DOHH2 (cell line): ENCODE data around the gene ANKS1B.

ENCODE experiments used
- H3F3A ChIP-seq: fragments of 200-600 bp; sonication (generic), shearing (Covaris generic); 2 replicates; pipeline ENCODE4 v1.6.0; 2016; ENCODE audit warnings: antibody characterized with exemption, mild to moderate bottlenecking; ENCODE audit not compliant: control insufficient read depth, insufficient read depth
- H3K27ac ChIP-seq: fragments of 200-600 bp; sonication (generic); 2 replicates; pipeline ENCODE4 v1.5.1; 2014; ENCODE audit warnings: low read depth, mild to moderate bottlenecking, low read length, moderate library complexity
- H3K27me3 ChIP-seq: fragments of 200-600 bp; sonication (generic); 2 replicates; pipeline ENCODE4 v1.6.1; 2014; ENCODE audit warnings: mild to moderate bottlenecking, low read length, mixed read lengths; ENCODE audit not compliant: control insufficient read depth
- H3K36me3 ChIP-seq: fragments of 200-600 bp; sonication (generic); 2 replicates; pipeline ENCODE4 v1.6.1; 2014; ENCODE audit warnings: mild to moderate bottlenecking, low read length, moderate library complexity, mixed read lengths; ENCODE audit not compliant: control insufficient read depth
- H3K4me1 ChIP-seq: fragments of 200-600 bp; sonication (generic); 2 replicates; pipeline ENCODE4 v1.6.1; 2014; ENCODE audit warnings: mild to moderate bottlenecking, low read length, mixed read lengths; ENCODE audit not compliant: control insufficient read depth
- H3K4me2 ChIP-seq: fragments of 200-600 bp; sonication (generic); 2 replicates; pipeline ENCODE4 v1.6.0; 2014; ENCODE audit warnings: mild to moderate bottlenecking, low read length, moderate library complexity
- H3K4me3 ChIP-seq: fragments of 200-600 bp; sonication (generic); 2 replicates; pipeline ENCODE4 v1.5.1; 2014; ENCODE audit warnings: mild to moderate bottlenecking, low read length, mixed read lengths
- H3K79me2 ChIP-seq: fragments of 200-600 bp; sonication (generic); 2 replicates; pipeline ENCODE4 v1.6.1; 2014; ENCODE audit warnings: mild to moderate bottlenecking, low read length, mixed read lengths; ENCODE audit not compliant: control insufficient read depth
- H3K9me2 ChIP-seq: fragments of 200-600 bp; sonication (generic); replicated peaks from 2 replicates; pipeline ENCODE4 v1.6.1; 2014; ENCODE audit warnings: mild to moderate bottlenecking, low read length, mixed read lengths; ENCODE audit not compliant: control insufficient read depth
- H3K9me3 ChIP-seq: fragments of 200-600 bp; sonication (generic); 2 replicates; pipeline ENCODE4 v1.6.1; 2014; ENCODE audit warnings: antibody characterized with exemption, low read length, mixed read lengths; ENCODE audit not compliant: control insufficient read depth, insufficient read depth
- H4K20me1 ChIP-seq: fragments of 200-600 bp; sonication (generic); 2 replicates; pipeline ENCODE4 v1.6.0; 2014; ENCODE audit warnings: low read depth, mild to moderate bottlenecking, antibody characterized with exemption, low read length, moderate library complexity; ENCODE audit not compliant: control insufficient read depth, insufficient read depth
- CTCF ChIP-seq: fragments of 200-600 bp; sonication (generic); IDR thresholded peaks from one replicate; pipeline ENCODE4 v1.5.1; 2014; ENCODE audit warnings: antibody characterized with exemption, mild to moderate bottlenecking, low read depth, low read length; ENCODE audit not compliant: poor library complexity, severe bottlenecking
- EZH2phosphoT487 ChIP-seq: fragments of 200-600 bp; sonication (generic); IDR thresholded peaks from 2 replicates; pipeline ENCODE4 v1.6.1; 2017; ENCODE audit warnings: borderline replicate concordance, mild to moderate bottlenecking, antibody characterized with exemption, low read length, moderate library complexity, mixed read lengths

ANKS1B gene

GRCh38 chr12:98911396-98911795 lies 1073.3 kb downstream of the ANKS1B start:
- Histone ChIP-seq H3K79me2 (no peaks in the 10 kb centered on the region), H3K4me3 (no peak overlapping the region), H3K36me3 (no peaks in the 10 kb centered on the region), H3K27ac (no peak overlapping the region), H3K4me2 (no peak overlapping the region), H3K27me3 (no peaks in the 10 kb centered on the region), H4K20me1 (no peaks in the 10 kb centered on the region), H3K9me2 (no peaks in the 10 kb centered on the region), H3K9me3 (no peaks in the 10 kb centered on the region), H3F3A (no peaks in the 10 kb centered on the region), H3K4me1 (no peaks in the 10 kb centered on the region)
- TF ChIP-seq CTCF = no peak
- TF ChIP-seq EZH2phosphoT487 = no peak

- no peak for TF ChIP-seq CTCF
- TF ChIP-seq EZH2phosphoT487 = no peak
- H3F3A ChIP-seq = no peaks in the 10 kb centered on the region
These were observed 1075.0 kb downstream of the ANKS1B start for GRCh38 chr12:98909746-98910145.

GRCh38 chr12:98908866-98909265 lies 1075.9 kb downstream of the ANKS1B start:
- Histone ChIP-seq H3K9me2 (no peaks in the 10 kb centered on the region), H3K4me3 (no peak overlapping the region), H3K27ac (no peak overlapping the region), H3K27me3 (no peaks in the 10 kb centered on the region), H3K4me2 (no peak overlapping the region), H4K20me1 (no peaks in the 10 kb centered on the region), H3K9me3 (no peaks in the 10 kb centered on the region), H3F3A (no peaks in the 10 kb centered on the region), H3K36me3 (no peaks in the 10 kb centered on the region), H3K4me1 (no peaks in the 10 kb centered on the region), H3K79me2 (no peaks in the 10 kb centered on the region)
- no peak for TF ChIP-seq CTCF

More at GRCh38 chr12:98909746-98910145, 1075.0 kb downstream of the ANKS1B start:
- Histone ChIP-seq H3K27me3 (no peaks in the 10 kb centered on the region), H3K4me2 (no peak overlapping the region), H4K20me1 (no peaks in the 10 kb centered on the region), H3K36me3 (no peaks in the 10 kb centered on the region), H3K4me3 (no peak overlapping the region), H3K9me3 (no peaks in the 10 kb centered on the region), H3K9me2 (no peaks in the 10 kb centered on the region), H3K79me2 (no peaks in the 10 kb centered on the region), H3K4me1 (no peaks in the 10 kb centered on the region), H3K27ac (no peak overlapping the region)

GRCh38 chr12:98903875-98904274 lies 1080.9 kb downstream of the ANKS1B start:
- no peaks in the 10 kb centered on the region for H3K27me3 ChIP-seq
- H3F3A ChIP-seq = no peaks in the 10 kb centered on the region
- H3K4me3 ChIP-seq = no peak overlapping the region
- no peaks in the 10 kb centered on the region for H3K36me3 ChIP-seq
- no peaks in the 10 kb centered on the region for H4K20me1 ChIP-seq
- H3K4me1 ChIP-seq = no peaks in the 10 kb centered on the region
- no peaks in the 10 kb centered on the region for H3K9me3 ChIP-seq
- TF ChIP-seq EZH2phosphoT487 (no peak), CTCF (no peak)
- no peak overlapping the region for H3K4me2 ChIP-seq
- H3K27ac ChIP-seq = no peak overlapping the region
- H3K9me2 ChIP-seq = no peaks in the 10 kb centered on the region
- no peaks in the 10 kb centered on the region for H3K79me2 ChIP-seq
